Measurements from ENCODE around the gene FCAMR. TPM values are rescaled to one million over a fixed set of nuclear protein-coding genes. Genes with fewer than 3 reads are reported as not detected.

FCAMR gene
- total RNA-seq, 2 donors from 2014 or later = 2.3 TPM; not detected in 1

DNA sequence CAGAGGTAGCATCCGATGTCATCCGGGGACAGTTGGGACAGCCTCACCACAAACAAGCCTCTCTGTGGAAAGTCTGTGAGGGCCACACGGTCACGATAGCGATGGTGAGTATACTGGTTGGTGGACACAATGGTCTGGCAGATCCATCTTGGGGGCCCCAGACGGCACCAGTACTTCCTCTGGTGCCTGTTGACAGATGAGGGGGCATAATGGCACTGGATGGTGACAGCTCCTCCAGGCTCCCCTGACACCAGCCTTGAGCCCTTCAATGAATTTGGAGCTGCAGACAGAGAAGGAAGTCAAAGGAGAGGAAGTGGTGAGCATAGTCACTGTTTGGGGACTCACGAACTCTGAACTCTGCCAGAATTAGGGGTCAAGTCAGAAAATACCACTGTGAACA is 8.0 kb downstream of the FCAMR start:
- no peaks in the 10 kb centered on the region for H3K4me1 ChIP-seq (replicated peaks)
- H3K4me3 ChIP-seq = no peak overlapping the region
- DNase-seq (ENCODE audit: low spot score) = no peak
- intact Hi-C loops (cut with DNase I) = no loop called here
- H3K27ac ChIP-seq = no peak overlapping the region
- 90% methylated on average over 7 of the region's 7 CpGs for WGBS
- no peaks in the 10 kb centered on the region for H3K36me3 ChIP-seq
- no peaks in the 10 kb centered on the region for H3K27me3 ChIP-seq (replicated peaks; ENCODE audit: insufficient read depth)
- TF ChIP-seq, protein P1, sequence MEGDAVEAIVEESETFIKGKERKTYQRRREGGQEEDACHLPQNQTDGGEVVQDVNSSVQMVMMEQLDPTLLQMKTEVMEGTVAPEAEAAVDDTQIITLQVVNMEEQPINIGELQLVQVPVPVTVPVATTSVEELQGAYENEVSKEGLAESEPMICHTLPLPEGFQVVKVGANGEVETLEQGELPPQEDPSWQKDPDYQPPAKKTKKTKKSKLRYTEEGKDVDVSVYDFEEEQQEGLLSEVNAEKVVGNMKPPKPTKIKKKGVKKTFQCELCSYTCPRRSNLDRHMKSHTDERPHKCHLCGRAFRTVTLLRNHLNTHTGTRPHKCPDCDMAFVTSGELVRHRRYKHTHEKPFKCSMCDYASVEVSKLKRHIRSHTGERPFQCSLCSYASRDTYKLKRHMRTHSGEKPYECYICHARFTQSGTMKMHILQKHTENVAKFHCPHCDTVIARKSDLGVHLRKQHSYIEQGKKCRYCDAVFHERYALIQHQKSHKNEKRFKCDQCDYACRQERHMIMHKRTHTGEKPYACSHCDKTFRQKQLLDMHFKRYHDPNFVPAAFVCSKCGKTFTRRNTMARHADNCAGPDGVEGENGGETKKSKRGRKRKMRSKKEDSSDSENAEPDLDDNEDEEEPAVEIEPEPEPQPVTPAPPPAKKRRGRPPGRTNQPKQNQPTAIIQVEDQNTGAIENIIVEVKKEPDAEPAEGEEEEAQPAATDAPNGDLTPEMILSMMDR (IDR thresholded peaks at IDR 0.05) = no peak
- TF ChIP-seq POLR2A (IDR thresholded peaks at IDR 0.05) (no peak), POLR2AphosphoS5 (IDR thresholded peaks at IDR 0.05) (no peak)
- H3K9me3 ChIP-seq = no peaks in the 10 kb centered on the region

DNA sequence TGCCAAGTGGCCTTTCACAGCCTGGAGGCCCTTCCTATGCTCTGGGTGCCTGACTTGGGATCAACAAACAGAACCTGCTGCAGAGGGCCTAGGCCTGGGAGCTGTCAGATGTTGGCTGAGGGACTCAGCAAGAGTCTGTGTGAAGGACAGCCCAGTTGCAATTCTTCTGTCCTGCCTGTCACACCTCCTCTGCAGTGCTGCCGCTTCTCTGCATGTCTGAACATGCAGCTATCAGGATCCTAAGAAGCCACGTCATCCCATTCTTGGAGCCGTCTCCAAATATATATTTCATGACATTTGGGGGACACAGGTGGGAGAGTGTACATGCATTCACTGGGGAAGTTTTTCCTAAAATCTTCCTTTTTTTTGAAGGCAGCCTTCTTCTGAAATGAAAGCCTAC is 8.6 kb downstream of the FCAMR start:
- Histone ChIP-seq H3K9me3 (no peaks in the 10 kb centered on the region), H3K36me3 (no peaks in the 10 kb centered on the region), H3K27ac (no peak overlapping the region), H3K4me1 (replicated peaks) (no peaks in the 10 kb centered on the region), H3K4me3 (no peak overlapping the region), H3K27me3 (replicated peaks; ENCODE audit: insufficient read depth) (no peaks in the 10 kb centered on the region)
- DNase-seq (ENCODE audit: low spot score) = no peak
- TF ChIP-seq POLR2AphosphoS5 (IDR thresholded peaks at IDR 0.05) (no peak), POLR2A (IDR thresholded peaks at IDR 0.05) (no peak)
- TF ChIP-seq, protein P1 (IDR thresholded peaks at IDR 0.05) = no peak
- 33% methylated on average over 3 of the region's 3 CpGs for WGBS
- intact Hi-C loops (cut with DNase I) = no loop called here

DNA sequence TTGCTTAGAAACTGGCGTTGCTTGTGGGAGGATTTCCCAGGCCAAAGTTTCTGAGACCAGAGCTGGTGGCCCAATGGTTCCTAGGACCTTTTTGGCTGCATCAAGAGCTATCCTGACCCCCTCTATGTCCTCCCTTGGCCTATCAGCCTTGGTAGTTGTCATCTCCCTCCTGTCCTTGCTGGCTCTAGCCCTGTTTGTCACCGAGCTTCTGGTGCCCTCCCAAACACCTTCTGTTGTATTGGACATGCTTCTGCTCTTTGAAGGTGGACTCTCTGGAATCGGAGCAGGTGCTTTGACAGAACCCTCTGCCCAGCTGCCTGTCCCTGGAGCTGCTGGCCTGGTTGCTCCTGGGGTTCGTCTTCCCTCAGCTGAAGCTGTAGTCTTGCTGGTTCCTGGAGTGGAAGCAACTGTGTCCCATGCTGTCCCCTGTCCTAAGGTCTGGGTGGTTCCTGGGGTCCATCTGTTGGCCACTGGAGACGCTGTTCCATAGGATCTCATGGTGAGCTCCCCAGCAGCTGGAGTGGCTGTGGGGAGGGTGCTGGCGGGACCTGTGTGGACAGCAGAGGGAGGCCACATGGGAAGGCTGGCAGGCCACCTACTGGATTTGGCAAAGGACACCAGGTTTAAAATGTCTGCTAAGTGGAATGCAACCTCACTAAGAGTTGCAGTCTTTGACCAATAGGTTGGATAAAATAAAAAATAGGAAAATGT is 9.4 kb downstream of the FCAMR start:
- intact Hi-C loops (cut with DNase I) = no loop called here
- DNase-seq (ENCODE audit: low spot score) = no peak
- 96% methylated on average over 6 of the region's 6 CpGs for WGBS
- TF ChIP-seq, protein P1 (IDR thresholded peaks at IDR 0.05) = no peak
- TF ChIP-seq POLR2A (IDR thresholded peaks at IDR 0.05) (no peak), POLR2AphosphoS5 (IDR thresholded peaks at IDR 0.05) (no peak)
- Histone ChIP-seq H3K9me3 (no peaks in the 10 kb centered on the region), H3K4me1 (replicated peaks) (no peaks in the 10 kb centered on the region), H3K27ac (no peak overlapping the region), H3K36me3 (no peaks in the 10 kb centered on the region), H3K4me3 (no peak overlapping the region), H3K27me3 (replicated peaks; ENCODE audit: insufficient read depth) (no peaks in the 10 kb centered on the region)

DNA sequence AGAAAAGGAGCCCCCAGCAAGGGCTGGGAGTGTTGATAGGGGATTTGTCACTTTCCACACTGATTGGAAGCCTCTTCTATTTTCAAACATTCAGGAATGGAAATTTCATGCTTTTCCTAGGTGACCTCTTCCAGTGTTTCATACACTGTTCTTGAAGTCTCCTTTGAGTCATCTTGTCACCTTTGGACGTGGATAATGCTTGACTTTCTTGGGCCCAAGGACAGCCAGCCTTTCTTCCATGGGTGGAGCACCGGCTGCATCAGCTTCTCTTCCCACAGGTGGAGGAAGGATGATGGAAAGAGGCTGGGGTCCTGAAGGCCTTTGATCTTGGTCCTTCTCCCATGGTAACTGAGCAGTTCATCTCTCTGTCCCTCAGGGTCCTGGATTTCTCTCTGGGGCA is 12.1 kb downstream of the FCAMR start:
- intact Hi-C loops (cut with DNase I) = no loop called here
- TF ChIP-seq POLR2A (IDR thresholded peaks at IDR 0.05) (no peak), POLR2AphosphoS5 (IDR thresholded peaks at IDR 0.05) (no peak)
- TF ChIP-seq, protein P1 (IDR thresholded peaks at IDR 0.05) = no peak
- Histone ChIP-seq H3K27me3 (replicated peaks; ENCODE audit: insufficient read depth) (no peaks in the 10 kb centered on the region), H3K36me3 (no peaks in the 10 kb centered on the region), H3K9me3 (no peaks in the 10 kb centered on the region), H3K4me3 (no peak overlapping the region), H3K27ac (no peak overlapping the region), H3K4me1 (replicated peaks) (no peaks in the 10 kb centered on the region)
- no peak for DNase-seq (ENCODE audit: low spot score)
- 98% methylated on average over 2 of the region's 2 CpGs for WGBS

DNA sequence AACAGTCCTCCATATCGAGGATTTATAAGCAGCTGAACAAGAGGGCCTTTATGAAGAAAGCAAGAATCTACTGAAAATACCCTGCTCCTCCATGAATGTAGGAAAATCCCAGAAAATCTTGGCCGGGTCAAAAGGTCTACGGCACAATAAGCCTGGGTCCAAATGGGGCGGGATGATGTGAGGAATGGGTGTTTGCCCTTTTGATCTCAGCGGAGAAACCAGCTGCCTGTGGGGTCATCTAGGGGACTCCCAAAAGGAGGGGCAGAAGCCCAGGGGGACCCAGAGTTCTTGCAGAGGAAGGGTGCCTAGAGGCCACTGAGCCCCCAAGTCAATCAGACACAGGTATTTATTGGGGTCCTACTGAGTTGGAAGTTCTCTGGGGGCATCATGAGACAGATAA is 12.6 kb downstream of the FCAMR start:
- no peaks in the 10 kb centered on the region for H3K27me3 ChIP-seq (replicated peaks; ENCODE audit: insufficient read depth)

More for the DNA sequence above, 12.6 kb downstream of the FCAMR start:
- H3K4me3 ChIP-seq = no peak overlapping the region
- WGBS = 76% methylated on average over 5 of the region's 5 CpGs
- TF ChIP-seq POLR2A (IDR thresholded peaks at IDR 0.05) (no peak), POLR2AphosphoS5 (IDR thresholded peaks at IDR 0.05) (no peak)
- TF ChIP-seq, protein P1 (IDR thresholded peaks at IDR 0.05) = no peak
- DNase-seq (ENCODE audit: low spot score) = no peak
- no peak overlapping the region for H3K27ac ChIP-seq
- intact Hi-C loops (cut with DNase I) = no loop called here
- H3K9me3 ChIP-seq = no peaks in the 10 kb centered on the region
- H3K4me1 ChIP-seq (replicated peaks) = no peaks in the 10 kb centered on the region
- H3K36me3 ChIP-seq = no peaks in the 10 kb centered on the region
